ENCODE results near the gene GJA1. TPM values are rescaled to one million over a fixed set of nuclear protein-coding genes. Genes with fewer than 3 reads are reported as not detected.

GJA1 gene
- polyA plus RNA-seq, 3 donors = not detected

GRCh38 chr6:121439475-121439874 lies 4.0 kb downstream of the GJA1 start:
- no peak for TF ChIP-seq CTCF (IDR thresholded peaks at IDR 0.05)
- H2AFZ ChIP-seq (ENCODE audit: insufficient read depth, low read depth, low read length, poor library complexity, severe bottlenecking) = no peak overlapping the region
- peaks cover 48 to 50% of the 10 kb centered on the region in 2 donors for H3K27me3 ChIP-seq (ENCODE audit: control insufficient read depth in 2 of 2, insufficient read depth in 2 of 2, low read length in 2 of 2)
- Mint-ChIP-seq H3K4me3 (peak overlapping the region in 1 of 2 donors; percentile 44), H3K27ac (no peak overlapping the region), H3K4me1 (peaks cover 19% of the 10 kb centered on the region), H3K9me3 (peaks cover 0 to 7% (median 3%) of the 10 kb centered on the region in 7 donors), H3K27me3 (ENCODE audit: low read depth in 3 of 3) (peaks cover 42 to 55% (median 48%) of the 10 kb centered on the region in 3 donors), H3K36me3 (peaks cover 0 to 3% of the 10 kb centered on the region in 2 donors)
- H3K9ac ChIP-seq (ENCODE audit: insufficient read depth, low read length, poor library complexity, severe bottlenecking) = no peak overlapping the region
- H3K36me3 ChIP-seq (replicated peaks in 1 of 2; ENCODE audit: control insufficient read depth in 1 of 2, insufficient read depth in 2 of 2, low read length in 2 of 2) = no peaks in the 10 kb centered on the region
- H3K79me2 ChIP-seq (ENCODE audit: insufficient read depth, low read length) = no peaks in the 10 kb centered on the region
- H3K4me1 ChIP-seq (ENCODE audit: control insufficient read depth in 1 of 2, insufficient read depth in 2 of 2, low read length in 2 of 2) = peaks cover 10 to 12% of the 10 kb centered on the region in 2 donors
- H3K4me3 ChIP-seq (replicated peaks in 1 of 3; ENCODE audit: low read depth in 2 of 3, low read length in 3 of 3) = no peak overlapping the region
- intact Hi-C loops (cut with micrococcal nuclease) = no loop called here
- H3K9me3 ChIP-seq (replicated peaks in 1 of 2; ENCODE audit: control insufficient read depth in 1 of 2, insufficient read depth in 1 of 2, low read length in 2 of 2) = peaks cover 0 to 8% of the 10 kb centered on the region in 2 donors
- H3K4me2 ChIP-seq (replicated peaks; ENCODE audit: extremely low read depth, low read length, poor library complexity, severe bottlenecking) = no peak overlapping the region
- no peak for DNase-seq
- H4K20me1 ChIP-seq (ENCODE audit: insufficient read depth, low read length) = no peaks in the 10 kb centered on the region
- H3K27ac ChIP-seq (ENCODE audit: low read depth in 1 of 2, low read length in 2 of 2) = no peak overlapping the region

DNA sequence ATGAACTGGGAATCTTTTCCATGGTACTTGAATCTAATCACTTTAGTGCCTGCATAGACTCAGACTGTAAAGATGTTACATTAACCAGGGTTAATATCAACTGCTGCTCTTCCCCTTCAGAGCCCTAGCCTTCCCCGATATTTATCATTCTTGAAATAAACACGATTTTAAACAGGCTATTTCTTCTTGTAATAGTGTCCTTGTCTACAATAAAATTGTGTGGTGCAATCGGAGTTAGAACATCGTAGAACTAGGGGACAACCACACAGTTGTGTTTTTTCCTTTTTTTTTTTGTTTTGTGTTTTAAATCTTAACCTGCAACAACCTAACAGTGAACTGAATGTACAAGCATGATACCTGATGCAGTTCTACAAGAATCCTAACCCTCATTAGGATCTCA lies 4.5 kb downstream of the GJA1 start:
- H3K79me2 ChIP-seq (ENCODE audit: insufficient read depth, low read length) = no peaks in the 10 kb centered on the region
- no peak overlapping the region for H2AFZ ChIP-seq (ENCODE audit: insufficient read depth, low read depth, low read length, poor library complexity, severe bottlenecking)
- intact Hi-C loops (cut with micrococcal nuclease) = no loop called here
- H3K4me2 ChIP-seq (replicated peaks; ENCODE audit: extremely low read depth, low read length, poor library complexity, severe bottlenecking) = no peak overlapping the region
- WGBS (ENCODE audit: insufficient coverage) = no CpG with 5 or more reads among the region's 4 CpGs
- H3K27me3 ChIP-seq (ENCODE audit: control insufficient read depth in 2 of 2, insufficient read depth in 2 of 2, low read length in 2 of 2) = peaks cover 46 to 47% of the 10 kb centered on the region in 2 donors
- no peaks in the 10 kb centered on the region for H3K36me3 ChIP-seq (replicated peaks in 1 of 2; ENCODE audit: control insufficient read depth in 1 of 2, insufficient read depth in 2 of 2, low read length in 2 of 2)
- Mint-ChIP-seq H3K4me1 (peaks cover 19% of the 10 kb centered on the region), H3K36me3 (peaks cover 0 to 3% of the 10 kb centered on the region in 2 donors), H3K9me3 (peaks cover 0 to 7% (median 3%) of the 10 kb centered on the region in 7 donors), H3K27ac (no peak overlapping the region), H3K27me3 (ENCODE audit: low read depth in 3 of 3) (peaks cover 41 to 54% (median 48%) of the 10 kb centered on the region in 3 donors), H3K4me3 (no peak overlapping the region)
- peaks cover 0 to 8% of the 10 kb centered on the region in 2 donors for H3K9me3 ChIP-seq (replicated peaks in 1 of 2; ENCODE audit: control insufficient read depth in 1 of 2, insufficient read depth in 1 of 2, low read length in 2 of 2)
- no peak for DNase-seq
- no peak overlapping the region for H3K27ac ChIP-seq (ENCODE audit: low read depth in 1 of 2, low read length in 2 of 2)
- no peak overlapping the region for H3K4me3 ChIP-seq (replicated peaks in 1 of 3; ENCODE audit: low read depth in 2 of 3, low read length in 3 of 3)
- no peak overlapping the region for H3K9ac ChIP-seq (ENCODE audit: insufficient read depth, low read length, poor library complexity, severe bottlenecking)
- H3K4me1 ChIP-seq (ENCODE audit: control insufficient read depth in 1 of 2, insufficient read depth in 2 of 2, low read length in 2 of 2) = peaks cover 10 to 12% of the 10 kb centered on the region in 2 donors
- H4K20me1 ChIP-seq (ENCODE audit: insufficient read depth, low read length) = no peaks in the 10 kb centered on the region
- no peak for TF ChIP-seq CTCF (IDR thresholded peaks at IDR 0.05)
